HCT116 (cell line): ENCODE data around the gene HK3.

Source experiments
- CEBPB ChIP-seq: IDR thresholded peaks from 2 replicates; pipeline ENCODE4 v1.6.1; 2012; ENCODE audit warnings: low read depth
- CTCF ChIP-seq, 3 experiments: fragments of 200-600 bp in 1 of 3; sonication (generic) in 1 of 3; IDR thresholded peaks in 2 of 3; conservative IDR thresholded peaks in 1 of 3; 2 replicates each; pipeline ENCODE4 v1.5.1; 2012 to 2017; ENCODE audit warnings: low read depth in 2 of 3, low read length in 2 of 3, antibody characterized with exemption in 1 of 3, borderline replicate concordance in 1 of 3, control low read depth in 1 of 3, mild to moderate bottlenecking in 1 of 3, mixed read lengths in 1 of 3, mixed run types in 1 of 3, moderate library complexity in 1 of 3; ENCODE audit not compliant: insufficient read depth in 1 of 3
- EGR1 ChIP-seq: IDR thresholded peaks from 2 replicates; pipeline ENCODE4 v1.6.1; 2012; ENCODE audit warnings: low read depth
- FOSL1 ChIP-seq: IDR thresholded peaks from 2 replicates; pipeline ENCODE4 v1.6.1; 2012; ENCODE audit warnings: low read depth
- JUND ChIP-seq: IDR thresholded peaks from 2 replicates; pipeline ENCODE4 v1.6.1; 2012
- MAX ChIP-seq: IDR thresholded peaks from 2 replicates; pipeline ENCODE4 v1.6.1; 2012
- POLR2A ChIP-seq: IDR thresholded peaks from 2 replicates; pipeline ENCODE4 v1.7.0; 2011; ENCODE audit warnings: borderline replicate concordance; ENCODE audit not compliant: insufficient read depth, insufficient read length; ENCODE audit errors: extremely low read depth
- REST ChIP-seq: IDR thresholded peaks from 2 replicates; pipeline ENCODE4 v1.6.1; 2012; ENCODE audit warnings: low read depth
- SIN3A ChIP-seq: IDR thresholded peaks from 2 replicates; pipeline ENCODE4 v1.6.1; 2012; ENCODE audit warnings: low read depth
- SP1 ChIP-seq: IDR thresholded peaks from 2 replicates; pipeline ENCODE4 v1.6.1; 2012; ENCODE audit warnings: low read depth
- ZFX ChIP-seq: fragments of 450-650 bp; IDR thresholded peaks from 2 replicates; pipeline ENCODE4 v1.6.1; 2017

GRCh38 chr5:176899296-176899891 is at the start of gene HK3:
- no peak for TF ChIP-seq CEBPB
- TF ChIP-seq SIN3A, result no peak
- TF ChIP-seq ZFX, result no peak
- no peak for TF ChIP-seq CTCF (IDR thresholded peaks at IDR 0.05 in 2 of 3, conservative IDR thresholded peaks at IDR 0.05 in 1 of 3; ENCODE audit: borderline replicate concordance in 1 of 3, insufficient read depth in 1 of 3, low read depth in 2 of 3, low read length in 2 of 3)
- no peak for TF ChIP-seq SP1
- TF ChIP-seq MAX, result no peak
- TF ChIP-seq EGR1, result no peak
- TF ChIP-seq FOSL1, result no peak
- no peak for TF ChIP-seq POLR2A
- TF ChIP-seq REST, result no peak
- no peak for TF ChIP-seq JUND
